Smooth muscle cell (in vitro differentiated cells): ENCODE measurements around the gene POLN. TPM values are rescaled to one million over a fixed set of nuclear protein-coding genes. Genes with fewer than 3 reads are reported as not detected.

Experiments
- DNase-seq: peaks from one replicate; lab custom pipeline; 2025; ENCODE audit not compliant: unreplicated experiment; lab: John Stamatoyannopoulos, UW
- H2AFZ ChIP-seq: fragments of 200-600 bp; sonication (generic); 2 replicates; pipeline ENCODE4 v1.6.0; 2016; ENCODE audit warnings: antibody characterized with exemption, low read depth, mild to moderate bottlenecking
- H3F3A ChIP-seq: fragments of 200-600 bp; sonication (generic); 2 replicates; pipeline ENCODE4 v1.6.0; 2017; ENCODE audit warnings: antibody characterized with exemption, low read depth
- H3K27ac ChIP-seq: fragments of 200-600 bp; sonication (generic); 2 replicates; pipeline ENCODE4 v1.5.1; 2016; ENCODE audit warnings: low read depth, mild to moderate bottlenecking
- H3K27me3 ChIP-seq: fragments of 200-600 bp; sonication (generic); 2 replicates; pipeline ENCODE4 v1.6.1; 2016; ENCODE audit warnings: low read depth, mild to moderate bottlenecking
- H3K36me3 ChIP-seq: fragments of 200-600 bp; sonication (generic); 2 replicates; pipeline ENCODE4 v1.5.1; 2016; ENCODE audit warnings: low read depth
- H3K4me1 ChIP-seq: fragments of 200-600 bp; sonication (generic); 2 replicates; pipeline ENCODE4 v1.5.1; 2016; ENCODE audit warnings: low read depth
- H3K4me2 ChIP-seq: fragments of 200-600 bp; sonication (generic); 2 replicates; pipeline ENCODE4 v1.6.0; 2016; ENCODE audit warnings: mild to moderate bottlenecking
- H3K4me3 ChIP-seq: fragments of 200-600 bp; sonication (generic); 2 replicates; pipeline ENCODE4 v1.5.1; 2016; ENCODE audit warnings: mild to moderate bottlenecking
- H3K79me2 ChIP-seq: fragments of 200-600 bp; sonication (generic); 2 replicates; pipeline ENCODE4 v1.6.0; 2016; ENCODE audit warnings: low read depth, mild to moderate bottlenecking
- H3K9ac ChIP-seq: fragments of 200-600 bp; sonication (generic); 2 replicates; pipeline ENCODE4 v1.6.0; 2016; ENCODE audit warnings: low read depth
- H3K9me3 ChIP-seq: fragments of 200-600 bp; sonication (generic); replicated peaks from 2 replicates; pipeline ENCODE4 v1.5.1; 2016; ENCODE audit warnings: low read depth
- H4K20me1 ChIP-seq: fragments of 200-600 bp; sonication (generic); 2 replicates; pipeline ENCODE4 v1.6.0; 2016; ENCODE audit warnings: low read depth
- CTCF ChIP-seq: fragments of 200-600 bp; sonication (generic); IDR thresholded peaks from 2 replicates; pipeline ENCODE4 v1.5.1; 2017; ENCODE audit warnings: borderline replicate concordance, mild to moderate bottlenecking, antibody characterized with exemption; ENCODE audit not compliant: insufficient read depth, poor library complexity, severe bottlenecking
- WGBS: methylation state at CpG from one replicate; pipeline ENCODE4 v1.1.7; 2016; ENCODE audit warnings: low lambda C conversion rate; 5-methylcytosine and 5-hydroxymethylcytosine counted together
- polyA plus RNA-seq: library from polyadenylated mRNA; unstranded; fragments of >200 nt; fragmentation: Nextera tagmentation; extraction: Ambion mirVana; gene quantifications from 2 replicates; pipeline ENCODE4 v1.2.1, GENCODE V29; 2016
- total RNA-seq: library from RNA; depleted of rRNA; stranded (reverse); fragments of >200 nt; gene quantifications from 2 replicates; pipeline ENCODE4 v1.2.3, GENCODE V29; 2014

The POLN gene
- total and polyA plus RNA-seq, 2 experiments from 2014 or later = 0.35 to 3.0 TPM

GRCh38 chr4:2264481-2265041, 22.6 kb upstream of the POLN start:
- Histone ChIP-seq H3K27ac (no peak overlapping the region), H2AFZ (no peak overlapping the region), H3K4me1 (peaks cover 20% of the 10 kb centered on the region), H3K36me3 (no peaks in the 10 kb centered on the region), H3K9me3 (no peaks in the 10 kb centered on the region), H3K27me3 (no peaks in the 10 kb centered on the region), H3F3A (no peaks in the 10 kb centered on the region), H3K4me2 (no peak overlapping the region), H3K4me3 (no peak overlapping the region), H3K79me2 (peaks cover 17% of the 10 kb centered on the region), H3K9ac (no peak overlapping the region), H4K20me1 (peaks cover 16% of the 10 kb centered on the region)
- no peak for TF ChIP-seq CTCF
- no peak for DNase-seq
- 91% methylated on average over 5 of the region's 6 CpGs for WGBS

- H3K9ac ChIP-seq = no peak overlapping the region
Observed at GRCh38 chr4:2263926-2264321, 22.0 kb upstream of the POLN start.

GRCh38 chr4:2262944-2263250, 21.0 kb upstream of the POLN start:
- Histone ChIP-seq H3F3A (no peaks in the 10 kb centered on the region), H3K27me3 (no peaks in the 10 kb centered on the region), H3K79me2 (peaks cover 34% of the 10 kb centered on the region), H4K20me1 (peaks cover 33% of the 10 kb centered on the region), H3K27ac (peak overlapping the region; percentile 86), H3K9ac (peak overlapping the region; percentile 86), H3K4me2 (peak overlapping the region; percentile 98), H3K4me3 (peak overlapping the region; percentile 77), H2AFZ (peak overlapping the region; percentile 97), H3K4me1 (peaks cover 20% of the 10 kb centered on the region), H3K36me3 (no peaks in the 10 kb centered on the region), H3K9me3 (no peaks in the 10 kb centered on the region)
- WGBS = 62% methylated on average over 13 of the region's 13 CpGs
- no peak for TF ChIP-seq CTCF
- DNase-seq = no peak

More at GRCh38 chr4:2263926-2264321, 22.0 kb upstream of the POLN start:
- H3K79me2 ChIP-seq = peaks cover 24% of the 10 kb centered on the region
- H3K27ac ChIP-seq = no peak overlapping the region
- H3F3A ChIP-seq = no peaks in the 10 kb centered on the region
- no peak overlapping the region for H3K4me3 ChIP-seq
- H3K4me2 ChIP-seq = no peak overlapping the region
- no peak for DNase-seq
- WGBS = 91% methylated on average over 6 of the region's 6 CpGs
- peaks cover 20% of the 10 kb centered on the region for H3K4me1 ChIP-seq
- TF ChIP-seq CTCF = no peak
- H4K20me1 ChIP-seq = peaks cover 23% of the 10 kb centered on the region
- no peak overlapping the region for H2AFZ ChIP-seq
- no peaks in the 10 kb centered on the region for H3K9me3 ChIP-seq
- H3K27me3 ChIP-seq = no peaks in the 10 kb centered on the region
- H3K36me3 ChIP-seq = no peaks in the 10 kb centered on the region
